ENCODE measurements around the gene PRPSAP1. TPM values are rescaled to one million over a fixed set of nuclear protein-coding genes. Genes with fewer than 3 reads are reported as not detected.
A peak's percentile ranks its signal among the peaks of the same experiment; 100 is the strongest.

The PRPSAP1 gene
- total RNA-seq, 1 experiment from 2014 or later: 25.9 TPM

- Mint-ChIP-seq H3K4me1 (ENCODE audit: insufficient read depth, unreplicated experiment) (peaks cover 5% of the 10 kb centered on the region), H3K9me3 (ENCODE audit: unreplicated experiment) (no peaks in the 10 kb centered on the region), H3K27ac (ENCODE audit: low read depth, unreplicated experiment) (no peak overlapping the region), H3K27me3 (ENCODE audit: insufficient read depth, unreplicated experiment) (no peaks in the 10 kb centered on the region), H3K36me3 (ENCODE audit: insufficient read depth, unreplicated experiment) (no peaks in the 10 kb centered on the region), H3K4me3 (ENCODE audit: unreplicated experiment) (no peak overlapping the region)
- ChIA-PET POLR2A (interaction anchor here (3.2 kb wide), 1 partner anchor 25 kb away, joined by 9 read pairs; the partner anchor contains the start of gene PRPSAP1), CTCF (interaction anchor here (0.7 to 1.0 kb wide), 4 partner anchors 19 to 95 kb away, joined by 3 to 4 read pairs (median 3); no protein-coding TSS in a partner anchor)
- no peak for TF ChIP-seq CTCF (IDR thresholded peaks at IDR 0.05; ENCODE audit: unreplicated experiment)
- no peak for DNase-seq (ENCODE audit: unreplicated experiment)
- BruUV-seq (replicated peaks): no TSS peak
- intact Hi-C loops (cut with micrococcal nuclease): no loop called here
Observed at GRCh38 chr17:76378548-76379274, 25.0 kb upstream of the PRPSAP1 start.

GRCh38 chr17:76376318-76377133, 22.8 kb upstream of the PRPSAP1 start:
- TF ChIP-seq CTCF (IDR thresholded peaks at IDR 0.05; ENCODE audit: unreplicated experiment): no peak
- Mint-ChIP-seq H3K27ac (ENCODE audit: low read depth, unreplicated experiment) (no peak overlapping the region), H3K36me3 (ENCODE audit: insufficient read depth, unreplicated experiment) (no peaks in the 10 kb centered on the region), H3K9me3 (ENCODE audit: unreplicated experiment) (no peaks in the 10 kb centered on the region), H3K4me1 (ENCODE audit: insufficient read depth, unreplicated experiment) (peaks cover 14% of the 10 kb centered on the region), H3K27me3 (ENCODE audit: insufficient read depth, unreplicated experiment) (no peaks in the 10 kb centered on the region), H3K4me3 (ENCODE audit: unreplicated experiment) (no peak overlapping the region)
- DNase-seq (ENCODE audit: unreplicated experiment): no peak
- POLR2A ChIA-PET: interaction anchor here (1.7 to 3.2 kb wide), 2 partner anchors 8 to 23 kb away, joined by 4 to 9 read pairs; partner anchors contain the start of genes PRPSAP1 and SPHK1
- no TSS peak for BruUV-seq (replicated peaks)
- CTCF ChIA-PET: interaction anchor here (1.0 to 1.5 kb wide), 3 partner anchors 9 to 71 kb away, joined by 3 to 5 read pairs (median 3); no protein-coding TSS in a partner anchor
- intact Hi-C loops (cut with micrococcal nuclease): no loop called here

- TF ChIP-seq CTCF (IDR thresholded peaks at IDR 0.05; ENCODE audit: unreplicated experiment): no peak
- intact Hi-C loops (cut with micrococcal nuclease): no loop called here
- H3K4me3 Mint-ChIP-seq (ENCODE audit: unreplicated experiment): no peak overlapping the region
- peak overlapping the region; percentile 31 for H3K27ac Mint-ChIP-seq (ENCODE audit: low read depth, unreplicated experiment)
- no TSS peak for BruUV-seq (replicated peaks)
- DNase-seq (ENCODE audit: unreplicated experiment): peak; percentile 71
- POLR2A ChIA-PET: interaction anchor here (2.2 kb wide), 1 partner anchor 18 kb away, joined by 8 read pairs; the partner anchor contains the start of gene PRPSAP1
- no peaks in the 10 kb centered on the region for H3K27me3 Mint-ChIP-seq (ENCODE audit: insufficient read depth, unreplicated experiment)
- peaks cover 15% of the 10 kb centered on the region for H3K4me1 Mint-ChIP-seq (ENCODE audit: insufficient read depth, unreplicated experiment)
- no peaks in the 10 kb centered on the region for H3K9me3 Mint-ChIP-seq (ENCODE audit: unreplicated experiment)
- CTCF ChIA-PET: interaction anchor here (0.5 to 2.5 kb wide), 6 partner anchors 13 to 1400 kb away, joined by 3 to 15 read pairs (median 3); partner anchors contain the start of genes HID1 and SPHK1
- no peaks in the 10 kb centered on the region for H3K36me3 Mint-ChIP-seq (ENCODE audit: insufficient read depth, unreplicated experiment)
Observed at GRCh38 chr17:76371656-76372628, 18.2 kb upstream of the PRPSAP1 start.

All from MCF 10A (cell line).